SK-N-SH (cell line): ENCODE data around the gene CADM2.

ENCODE experiments used
- GABPA ChIP-seq: IDR thresholded peaks from 2 replicates; pipeline ENCODE4 v1.4.0; 2012; ENCODE audit warnings: low read depth, mild to moderate bottlenecking
- SIN3A ChIP-seq: IDR thresholded peaks from 2 replicates; pipeline ENCODE4 v1.6.1; 2012; ENCODE audit warnings: low read depth, mild to moderate bottlenecking, low read length, moderate library complexity, borderline replicate concordance
- TF ChIP-seq, protein P1 (sequence below): fragments of 200-600 bp; sonication (generic); IDR thresholded peaks from 2 replicates; pipeline ENCODE4 v1.6.1; 2017; ENCODE audit warnings: antibody characterized with exemption, mild to moderate bottlenecking, moderate library complexity

- TF ChIP-seq SIN3A (no peak), GABPA (no peak)
- TF ChIP-seq, protein P1, sequence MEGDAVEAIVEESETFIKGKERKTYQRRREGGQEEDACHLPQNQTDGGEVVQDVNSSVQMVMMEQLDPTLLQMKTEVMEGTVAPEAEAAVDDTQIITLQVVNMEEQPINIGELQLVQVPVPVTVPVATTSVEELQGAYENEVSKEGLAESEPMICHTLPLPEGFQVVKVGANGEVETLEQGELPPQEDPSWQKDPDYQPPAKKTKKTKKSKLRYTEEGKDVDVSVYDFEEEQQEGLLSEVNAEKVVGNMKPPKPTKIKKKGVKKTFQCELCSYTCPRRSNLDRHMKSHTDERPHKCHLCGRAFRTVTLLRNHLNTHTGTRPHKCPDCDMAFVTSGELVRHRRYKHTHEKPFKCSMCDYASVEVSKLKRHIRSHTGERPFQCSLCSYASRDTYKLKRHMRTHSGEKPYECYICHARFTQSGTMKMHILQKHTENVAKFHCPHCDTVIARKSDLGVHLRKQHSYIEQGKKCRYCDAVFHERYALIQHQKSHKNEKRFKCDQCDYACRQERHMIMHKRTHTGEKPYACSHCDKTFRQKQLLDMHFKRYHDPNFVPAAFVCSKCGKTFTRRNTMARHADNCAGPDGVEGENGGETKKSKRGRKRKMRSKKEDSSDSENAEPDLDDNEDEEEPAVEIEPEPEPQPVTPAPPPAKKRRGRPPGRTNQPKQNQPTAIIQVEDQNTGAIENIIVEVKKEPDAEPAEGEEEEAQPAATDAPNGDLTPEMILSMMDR = no peak
These were observed 12.5 kb upstream of the CADM2 start for GRCh38 chr3:84946240-84946639.
